Uterus (tissue), 2 donors: ENCODE data around the gene STBD1.

Source experiments
- POLR2A ChIP-seq, 2 donors: fragments of 450-650 bp; IDR thresholded peaks; one replicate each; pipeline ENCODE4 v1.6.1; 2016; ENCODE audit warnings: antibody characterized with exemption in 2 of 2, mild to moderate bottlenecking in 1 of 2, moderate library complexity in 1 of 2
- TF ChIP-seq, protein P1 (sequence below), 4 experiments: fragments of 200-600 bp in 2 of 4; fragments of 450-650 bp in 2 of 4; sonication (generic) in 2 of 4; IDR thresholded peaks; one replicate each; pipeline ENCODE4 v1.5.1; 2016 to 2019; ENCODE audit warnings: antibody characterized with exemption in 4 of 4, mild to moderate bottlenecking in 2 of 4, moderate library complexity in 1 of 4

GRCh38 chr4:76260571-76260970 lies 46.0 kb upstream of the STBD1 start:
- TF ChIP-seq, protein P1, sequence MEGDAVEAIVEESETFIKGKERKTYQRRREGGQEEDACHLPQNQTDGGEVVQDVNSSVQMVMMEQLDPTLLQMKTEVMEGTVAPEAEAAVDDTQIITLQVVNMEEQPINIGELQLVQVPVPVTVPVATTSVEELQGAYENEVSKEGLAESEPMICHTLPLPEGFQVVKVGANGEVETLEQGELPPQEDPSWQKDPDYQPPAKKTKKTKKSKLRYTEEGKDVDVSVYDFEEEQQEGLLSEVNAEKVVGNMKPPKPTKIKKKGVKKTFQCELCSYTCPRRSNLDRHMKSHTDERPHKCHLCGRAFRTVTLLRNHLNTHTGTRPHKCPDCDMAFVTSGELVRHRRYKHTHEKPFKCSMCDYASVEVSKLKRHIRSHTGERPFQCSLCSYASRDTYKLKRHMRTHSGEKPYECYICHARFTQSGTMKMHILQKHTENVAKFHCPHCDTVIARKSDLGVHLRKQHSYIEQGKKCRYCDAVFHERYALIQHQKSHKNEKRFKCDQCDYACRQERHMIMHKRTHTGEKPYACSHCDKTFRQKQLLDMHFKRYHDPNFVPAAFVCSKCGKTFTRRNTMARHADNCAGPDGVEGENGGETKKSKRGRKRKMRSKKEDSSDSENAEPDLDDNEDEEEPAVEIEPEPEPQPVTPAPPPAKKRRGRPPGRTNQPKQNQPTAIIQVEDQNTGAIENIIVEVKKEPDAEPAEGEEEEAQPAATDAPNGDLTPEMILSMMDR (IDR thresholded peaks at IDR 0.05) = no peak
- TF ChIP-seq POLR2A (IDR thresholded peaks at IDR 0.05) = no peak
